GM20000 (cell line): ENCODE data around the gene VIT.
"Not testable (repeated sequence)": the region's sequence is repeated elsewhere in the genome, so short reads cannot be mapped to it uniquely, and the experiment has no call there.

Source experiments
- DNase-seq: peaks from one replicate; pipeline ENCODE4 v3.0.0; 2012; ENCODE audit warnings: low spot score
- TF ChIP-seq, protein P1 (sequence below): IDR thresholded peaks from 2 replicates; pipeline ENCODE4 v1.5.1; 2012; ENCODE audit warnings: mild to moderate bottlenecking, control low read depth; ENCODE audit errors: extremely low read depth, missing control alignments

Gene VIT

DNA sequence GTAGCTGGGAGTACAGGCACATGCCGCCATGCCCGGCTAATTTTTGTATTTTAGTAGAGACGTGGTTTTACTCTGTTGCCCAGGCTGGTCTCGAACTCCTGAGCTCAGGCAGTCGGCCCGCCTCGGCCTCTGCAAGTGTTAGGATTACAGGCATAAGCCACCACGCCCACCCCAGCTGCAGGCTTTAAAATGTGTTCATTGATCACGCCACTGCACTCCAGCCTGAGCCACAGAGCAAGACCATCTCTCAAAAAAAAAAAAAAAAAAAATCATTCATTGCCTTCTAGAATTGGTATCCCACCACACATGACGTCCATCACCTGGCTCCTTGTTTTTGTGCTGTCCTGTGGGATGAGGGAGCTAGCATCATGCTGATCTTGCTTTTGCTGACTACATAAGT is 127.4 kb downstream of the VIT start:
- TF ChIP-seq, protein P1, sequence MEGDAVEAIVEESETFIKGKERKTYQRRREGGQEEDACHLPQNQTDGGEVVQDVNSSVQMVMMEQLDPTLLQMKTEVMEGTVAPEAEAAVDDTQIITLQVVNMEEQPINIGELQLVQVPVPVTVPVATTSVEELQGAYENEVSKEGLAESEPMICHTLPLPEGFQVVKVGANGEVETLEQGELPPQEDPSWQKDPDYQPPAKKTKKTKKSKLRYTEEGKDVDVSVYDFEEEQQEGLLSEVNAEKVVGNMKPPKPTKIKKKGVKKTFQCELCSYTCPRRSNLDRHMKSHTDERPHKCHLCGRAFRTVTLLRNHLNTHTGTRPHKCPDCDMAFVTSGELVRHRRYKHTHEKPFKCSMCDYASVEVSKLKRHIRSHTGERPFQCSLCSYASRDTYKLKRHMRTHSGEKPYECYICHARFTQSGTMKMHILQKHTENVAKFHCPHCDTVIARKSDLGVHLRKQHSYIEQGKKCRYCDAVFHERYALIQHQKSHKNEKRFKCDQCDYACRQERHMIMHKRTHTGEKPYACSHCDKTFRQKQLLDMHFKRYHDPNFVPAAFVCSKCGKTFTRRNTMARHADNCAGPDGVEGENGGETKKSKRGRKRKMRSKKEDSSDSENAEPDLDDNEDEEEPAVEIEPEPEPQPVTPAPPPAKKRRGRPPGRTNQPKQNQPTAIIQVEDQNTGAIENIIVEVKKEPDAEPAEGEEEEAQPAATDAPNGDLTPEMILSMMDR = no peak
- no peak for DNase-seq

- TF ChIP-seq, protein P1 = no peak
- DNase-seq = no peak
Measured at GRCh38 chr2:36824273-36824672, 127.8 kb downstream of the VIT start.

- DNase-seq = not testable (repeated sequence)
Measured at GRCh38 chr2:36824683-36825082, 128.2 kb downstream of the VIT start.

DNA sequence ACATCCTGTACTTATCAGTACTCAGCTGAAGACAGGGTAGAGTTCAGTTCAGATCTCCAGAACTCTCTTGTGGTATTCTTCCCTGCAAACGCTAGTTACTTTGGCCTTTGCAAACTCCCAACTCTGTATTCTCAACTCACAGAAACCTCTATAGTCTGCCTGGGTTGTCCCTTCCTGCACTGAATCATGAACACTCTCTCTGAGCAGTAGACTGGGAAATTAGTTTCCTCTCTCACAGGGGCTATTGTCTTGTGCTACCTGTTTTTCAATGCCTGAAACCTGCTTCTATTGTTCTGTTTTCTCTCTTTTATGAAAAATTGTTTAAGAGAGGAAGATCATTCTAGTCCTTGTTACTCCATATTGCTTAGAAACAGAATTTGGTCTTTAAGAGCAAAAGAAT is 134.7 kb downstream of the VIT start:
- no peak for DNase-seq
- TF ChIP-seq, protein P1 = no peak

- TF ChIP-seq, protein P1 = no peak
- DNase-seq = no peak
Measured at GRCh38 chr2:36834203-36834602, 137.7 kb downstream of the VIT start.

- no peak for DNase-seq
- TF ChIP-seq, protein P1 = no peak
Measured at GRCh38 chr2:36834731-36835524, 138.4 kb downstream of the VIT start.

DNA sequence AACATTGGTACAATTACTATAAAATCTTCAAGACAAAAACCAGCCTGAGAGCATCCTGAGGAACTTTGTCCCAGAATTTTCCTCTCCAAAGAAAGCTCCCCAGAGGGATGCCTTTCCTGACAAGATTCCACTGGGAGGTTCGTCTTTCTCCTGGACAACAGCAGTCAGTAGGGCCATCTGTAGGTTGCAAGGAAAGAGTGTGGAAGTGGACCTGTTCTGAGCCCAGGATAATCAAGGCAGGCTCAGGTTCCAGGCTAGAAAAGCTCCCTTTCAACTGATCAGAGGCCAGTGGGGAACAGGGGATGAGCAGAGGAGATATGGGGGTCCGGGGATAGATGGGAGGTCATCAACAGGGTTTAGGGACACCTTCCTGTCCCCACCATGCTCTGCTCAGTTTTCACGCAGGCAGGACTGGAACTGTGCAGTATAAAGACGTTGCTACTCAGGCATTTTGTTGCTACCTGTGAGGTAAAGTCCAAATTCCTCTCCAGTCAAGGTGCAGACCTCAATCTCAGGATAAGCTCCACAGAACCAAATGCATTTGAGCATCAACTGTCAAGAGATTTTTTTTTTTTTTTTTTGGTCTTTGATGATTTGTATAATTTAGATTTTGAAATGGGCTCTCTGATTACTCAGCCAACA is 143.6 kb downstream of the VIT start:
- TF ChIP-seq, protein P1 = no peak
- DNase-seq = no peak
